ENCODE results near the gene PLA2R1.
"Not testable (repeated sequence)": the region's sequence is repeated elsewhere in the genome, so short reads cannot be mapped to it uniquely, and the experiment has no call there.

Gene PLA2R1

DNA sequence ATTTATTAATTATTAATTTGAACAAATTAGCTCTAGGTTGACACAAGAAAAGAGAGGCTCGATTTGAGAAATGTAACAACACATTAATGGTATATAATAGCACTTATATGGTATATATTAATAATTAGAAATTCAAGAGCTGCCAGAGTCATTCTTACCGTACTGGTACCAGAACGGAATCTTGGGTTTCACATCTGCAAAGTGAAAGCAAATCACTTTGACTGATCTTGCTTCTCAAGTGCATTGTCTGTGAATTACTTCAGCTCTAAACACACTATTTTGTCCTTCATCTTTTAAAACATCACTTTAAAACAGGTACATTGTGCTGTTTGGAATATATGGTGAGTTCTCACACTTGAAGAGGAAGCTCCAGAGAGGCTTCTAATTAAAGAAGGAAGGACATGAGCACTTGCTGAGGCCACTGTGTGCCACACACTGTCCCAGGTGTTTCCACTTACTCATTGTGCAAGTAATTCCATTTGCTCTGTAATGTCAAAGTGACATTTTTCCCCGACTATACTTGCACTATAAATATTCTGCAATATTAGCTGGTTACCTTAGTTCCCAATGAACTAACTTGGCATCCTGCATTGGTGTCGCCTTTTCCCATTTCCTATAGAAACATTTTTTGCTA is 85.8 kb downstream of the PLA2R1 start:
- DNase-seq: no peak

DNA sequence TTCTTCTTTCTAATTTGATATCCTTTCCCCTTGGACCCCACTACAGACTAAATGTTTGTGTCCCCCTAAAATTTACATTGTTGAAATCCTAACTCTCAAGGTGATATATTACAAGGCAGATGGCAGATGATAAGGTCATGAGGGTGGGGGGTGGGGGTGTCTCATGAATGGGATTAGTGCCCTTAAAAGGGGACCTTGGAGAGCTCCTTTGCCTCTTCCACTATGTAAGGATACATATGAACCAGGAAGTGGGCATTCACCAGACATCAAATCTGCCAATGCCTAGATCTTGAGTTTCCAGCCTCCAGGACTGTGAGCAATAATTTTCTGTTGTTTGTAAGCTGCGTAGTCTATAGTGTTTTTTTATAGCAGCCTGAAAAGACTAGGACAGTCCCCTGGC is 89.1 kb downstream of the PLA2R1 start:
- no peak for DNase-seq

DNA sequence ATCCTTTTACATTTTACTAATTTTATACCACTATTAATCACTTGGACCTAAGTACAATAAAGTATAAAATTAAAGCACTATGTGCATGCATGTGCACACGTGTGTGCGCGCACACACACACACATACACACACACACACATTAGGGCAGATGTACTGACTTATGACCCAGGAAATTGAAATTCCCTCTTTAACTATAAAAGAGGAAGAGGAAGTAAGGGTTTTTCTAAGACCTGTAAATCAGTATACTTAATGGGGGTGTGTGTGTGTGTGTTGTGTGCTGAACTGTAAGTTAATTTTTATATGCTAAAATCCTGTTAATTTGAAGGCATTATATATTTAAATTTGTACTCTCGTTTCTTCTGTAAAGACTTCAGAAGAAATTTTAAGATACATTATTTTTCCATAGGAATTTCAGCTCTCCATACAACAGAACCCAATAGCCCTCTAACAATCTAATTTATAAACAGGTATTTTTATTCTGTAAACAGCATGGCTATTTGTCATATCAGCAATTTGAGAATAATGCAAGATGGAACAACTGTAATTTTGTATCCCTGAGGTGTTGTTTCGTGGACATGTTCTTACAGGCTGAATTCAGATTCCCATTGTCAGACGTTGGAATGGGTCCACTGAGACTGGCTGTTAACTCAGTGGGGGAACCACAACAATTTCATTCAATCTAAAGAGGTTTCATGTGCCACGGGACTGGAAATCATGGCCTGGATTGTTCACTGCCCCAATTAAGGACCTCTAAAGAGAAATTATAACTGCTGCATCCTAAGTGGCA is 90.9 kb downstream of the PLA2R1 start:
- no peak for DNase-seq

DNA sequence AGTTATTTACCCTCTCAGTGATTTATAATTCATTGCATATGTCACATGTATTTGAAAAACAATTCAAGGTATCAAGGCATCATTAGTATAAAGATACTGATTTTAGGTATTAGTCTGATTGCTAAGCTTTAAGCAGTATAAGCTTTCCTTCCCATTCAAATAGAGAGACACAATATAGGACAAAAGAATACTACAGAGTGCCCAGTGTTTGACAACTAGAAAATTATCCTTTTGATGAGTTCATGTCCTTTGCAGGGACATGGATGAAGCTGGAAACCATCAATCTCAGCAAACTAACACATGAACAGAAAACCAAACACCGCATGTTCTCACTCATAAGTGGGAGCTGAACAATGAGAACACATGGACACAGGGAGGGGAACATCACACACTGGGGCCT is 91.9 kb downstream of the PLA2R1 start:
- DNase-seq: not testable (repeated sequence)

DNA sequence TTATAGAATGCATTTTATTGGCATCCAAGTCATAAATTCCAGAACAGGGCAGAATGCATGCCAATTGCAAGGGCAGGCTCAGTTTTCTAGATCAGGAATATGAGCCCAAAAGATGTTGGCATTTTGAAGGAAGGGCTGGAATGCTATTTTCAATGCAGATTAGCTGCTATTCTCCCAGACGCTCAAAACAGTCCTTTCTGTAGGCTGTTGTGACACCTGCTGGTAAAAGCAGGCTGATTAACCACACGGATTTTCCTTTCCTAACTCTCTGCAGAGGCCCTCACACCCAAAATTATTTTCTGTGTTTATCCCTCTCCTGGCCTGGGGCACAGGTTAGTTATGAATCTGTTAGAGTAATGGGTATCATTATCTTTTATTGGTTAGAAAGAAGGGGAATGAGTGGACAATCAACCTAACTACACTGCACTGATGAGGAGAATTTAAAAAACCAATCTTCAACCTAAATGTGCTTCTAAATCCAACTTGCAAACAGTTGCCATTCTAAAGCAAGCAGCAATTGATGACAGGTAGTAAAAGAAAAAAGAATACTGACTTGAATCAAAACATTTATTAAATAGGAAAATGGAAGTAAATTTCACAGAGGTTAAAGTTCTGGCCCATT is 94.0 kb downstream of the PLA2R1 start:
- DNase-seq: peak; percentile 73

DNA sequence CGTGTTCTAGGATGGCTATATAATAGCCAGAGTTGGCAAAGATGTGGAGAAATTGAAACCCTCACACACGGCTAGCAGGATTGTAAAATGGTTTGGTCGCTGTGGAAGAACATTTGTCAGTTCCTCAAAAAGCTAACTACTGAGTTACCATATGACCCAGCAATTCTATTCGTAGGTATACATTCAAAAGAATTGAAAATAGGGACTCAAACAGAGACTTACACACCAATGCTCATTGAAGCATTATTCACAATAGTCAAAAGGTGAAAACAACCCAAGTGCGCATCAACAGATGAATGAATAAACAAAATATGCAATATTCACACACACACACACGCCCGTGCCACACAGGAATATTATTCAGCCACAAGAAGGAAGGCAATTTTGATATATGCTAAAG is 98.7 kb downstream of the PLA2R1 start:
- DNase-seq: no peak

DNA sequence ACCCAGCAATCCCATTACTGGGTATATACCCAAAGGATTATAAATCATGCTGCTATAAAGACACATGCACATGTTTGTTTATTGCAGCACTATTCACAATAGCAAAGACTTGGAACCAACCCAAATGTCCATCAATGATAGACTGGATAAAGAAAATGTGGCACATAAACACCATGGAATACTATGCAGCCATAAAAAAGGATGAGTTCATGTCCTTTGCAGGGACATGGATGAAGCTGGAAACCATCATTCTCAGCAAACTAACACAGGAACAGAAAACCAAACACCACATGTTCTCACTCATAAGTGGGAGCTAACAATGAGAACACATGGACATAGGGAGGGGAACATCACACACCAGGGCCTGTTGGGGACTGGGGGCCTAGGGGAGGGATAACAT is 99.9 kb downstream of the PLA2R1 start:
- DNase-seq: not testable (repeated sequence)

DNA sequence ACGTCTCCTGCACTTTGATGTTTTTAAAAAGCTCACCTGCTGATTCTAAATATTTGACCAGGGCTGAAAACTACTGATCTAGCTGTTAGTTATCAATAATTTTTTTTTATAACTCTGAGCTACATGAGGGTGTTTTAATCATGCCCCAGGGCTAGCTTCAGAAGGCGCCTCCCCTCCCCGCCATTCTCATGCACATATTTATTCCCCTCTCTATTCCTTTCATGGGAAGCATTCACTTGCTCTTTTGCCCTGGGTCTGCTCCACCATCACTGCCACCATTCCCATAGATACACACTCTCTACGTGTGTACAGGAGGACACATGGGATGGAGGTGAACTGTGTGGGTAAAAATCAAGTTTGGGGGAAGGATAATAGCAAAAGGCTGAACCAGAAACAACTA is 101.0 kb downstream of the PLA2R1 start:
- DNase-seq: no peak

DNA sequence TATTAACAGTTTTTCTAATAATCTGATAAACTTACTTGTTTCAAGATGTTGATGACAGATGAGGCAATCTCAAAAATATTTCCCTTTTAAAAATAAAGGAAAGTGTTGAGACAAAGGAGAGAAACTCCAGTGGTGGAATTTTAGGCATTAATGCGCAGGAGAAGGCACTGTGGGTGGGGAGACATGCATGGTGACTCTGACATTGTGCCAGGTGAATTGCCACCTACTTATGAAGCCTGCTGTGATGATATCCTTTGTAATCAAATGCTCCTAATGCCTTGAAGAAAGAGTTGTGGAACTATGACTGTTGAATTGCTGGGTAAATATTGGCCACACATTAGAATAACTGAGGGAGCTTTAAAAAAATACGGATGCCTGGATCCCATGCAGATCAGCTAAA is 101.4 kb downstream of the PLA2R1 start:
- DNase-seq: no peak

DNA sequence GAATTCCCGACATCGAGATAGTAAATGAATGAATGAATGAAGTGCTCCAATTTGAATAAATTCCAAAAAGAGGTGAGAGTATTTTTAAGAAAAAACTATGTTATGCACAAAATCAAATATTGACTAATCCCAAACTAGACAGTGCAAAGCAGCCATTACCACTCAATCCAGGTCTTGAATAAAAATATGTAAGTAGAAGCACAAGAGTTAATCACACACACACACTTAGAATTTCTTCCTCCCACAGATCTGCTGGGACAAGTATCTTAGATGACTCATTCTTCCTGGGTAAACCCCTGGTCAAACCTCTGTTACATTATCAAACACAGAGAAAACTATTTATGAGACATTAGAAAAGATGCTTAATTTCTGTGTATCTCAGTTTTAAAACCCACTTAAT is 102.0 kb downstream of the PLA2R1 start:
- no peak for DNase-seq

DNA sequence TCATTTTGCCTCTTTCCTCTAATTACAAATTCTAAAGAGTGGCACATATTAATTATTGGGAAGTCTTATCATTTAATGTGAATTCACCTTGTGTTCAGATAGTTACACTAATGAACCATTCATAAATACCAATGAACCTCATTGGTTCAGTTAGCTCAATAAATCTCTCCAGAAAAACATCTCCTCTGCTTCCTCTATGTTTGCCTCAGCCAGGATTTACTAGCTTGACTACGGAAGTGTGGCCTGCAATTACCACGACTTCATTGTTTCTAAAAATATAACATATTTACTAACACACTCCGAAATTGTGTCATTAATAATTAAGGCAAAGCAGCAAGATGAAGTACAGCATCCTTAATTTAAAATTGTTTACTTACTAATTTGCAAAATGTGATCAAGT is 103.3 kb downstream of the PLA2R1 start:
- DNase-seq: no peak

DNA sequence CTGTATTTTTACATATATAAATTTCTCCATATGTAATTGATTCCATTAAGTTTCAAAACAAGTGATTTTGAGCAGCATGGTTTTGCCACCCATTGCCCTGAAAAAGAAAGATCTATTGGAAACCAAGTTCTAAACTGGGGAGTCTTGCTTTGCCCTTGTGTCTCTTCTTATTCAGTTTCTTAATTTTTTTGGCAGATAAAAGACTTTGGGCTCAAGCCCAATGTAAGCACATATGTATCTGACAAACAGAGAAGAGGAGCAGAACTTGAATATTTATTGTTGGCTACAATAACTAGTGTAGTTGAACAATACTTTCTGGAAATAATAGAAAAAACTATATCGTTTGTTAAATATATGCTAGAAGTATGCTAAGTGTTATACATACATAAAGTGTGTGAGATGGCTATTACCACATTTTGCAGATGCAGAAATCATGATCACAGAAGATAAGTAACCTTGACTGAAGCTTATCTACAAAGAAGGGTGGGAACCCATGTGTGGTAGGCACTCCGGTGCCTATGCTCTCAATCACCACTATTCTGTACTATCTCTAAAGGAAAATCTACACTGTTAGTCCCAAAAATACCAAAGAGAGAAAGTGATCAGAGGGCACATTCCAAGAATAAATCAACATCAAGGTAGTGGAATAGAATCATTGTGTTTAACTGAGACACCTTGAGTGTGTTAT is 109.1 kb downstream of the PLA2R1 start:
- DNase-seq: no peak

DNA sequence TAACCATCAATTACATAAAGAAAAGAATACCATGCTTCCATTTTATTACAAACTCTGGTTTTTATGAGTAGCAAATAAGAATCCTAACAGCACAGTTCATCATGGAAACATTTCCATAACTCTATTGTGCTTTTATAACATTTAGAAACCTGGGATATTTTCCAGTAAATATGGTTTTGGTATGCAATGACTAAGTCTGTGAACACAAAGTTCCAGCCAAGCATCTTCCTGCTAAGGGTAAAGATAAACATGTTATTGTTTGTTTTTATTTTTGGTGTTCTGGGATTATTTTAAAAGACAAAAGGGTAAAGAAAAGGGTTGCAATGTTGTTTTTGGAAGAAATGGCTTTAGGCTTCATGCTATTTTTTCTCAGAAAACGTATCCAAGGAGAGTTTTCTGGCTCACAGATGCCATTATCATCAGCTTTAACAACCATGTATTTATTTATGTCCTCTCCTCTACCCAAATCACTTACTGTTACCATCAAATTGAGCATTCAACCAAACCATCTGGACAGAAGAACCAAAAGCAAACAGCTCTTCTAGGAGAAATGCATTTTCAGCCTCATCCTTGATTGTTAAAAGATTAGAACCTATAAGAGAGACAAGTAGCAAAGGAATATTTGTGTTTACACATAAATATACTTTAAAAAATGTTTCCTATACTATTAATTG is 116.0 kb downstream of the PLA2R1 start:
- peak; percentile 29 for DNase-seq

DNA sequence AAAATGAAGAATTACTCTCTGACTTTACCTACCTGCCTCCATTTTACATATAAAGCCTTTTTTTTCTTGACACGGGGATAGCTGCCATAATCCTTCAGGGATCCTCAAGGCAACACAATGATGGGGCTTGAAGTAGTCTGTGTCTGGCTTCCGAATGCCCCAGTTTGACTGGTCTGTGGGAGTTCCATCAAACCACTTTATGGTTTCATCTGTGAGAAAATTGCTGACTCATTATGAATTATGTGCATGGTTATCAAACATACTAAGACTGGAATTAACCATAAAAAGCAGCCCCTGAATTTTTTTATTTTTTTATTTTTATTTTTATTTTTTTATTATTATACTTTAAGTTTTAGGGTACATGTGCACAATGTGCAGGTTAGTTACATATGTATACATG is 117.5 kb downstream of the PLA2R1 start:
- DNase-seq: no peak

DNA sequence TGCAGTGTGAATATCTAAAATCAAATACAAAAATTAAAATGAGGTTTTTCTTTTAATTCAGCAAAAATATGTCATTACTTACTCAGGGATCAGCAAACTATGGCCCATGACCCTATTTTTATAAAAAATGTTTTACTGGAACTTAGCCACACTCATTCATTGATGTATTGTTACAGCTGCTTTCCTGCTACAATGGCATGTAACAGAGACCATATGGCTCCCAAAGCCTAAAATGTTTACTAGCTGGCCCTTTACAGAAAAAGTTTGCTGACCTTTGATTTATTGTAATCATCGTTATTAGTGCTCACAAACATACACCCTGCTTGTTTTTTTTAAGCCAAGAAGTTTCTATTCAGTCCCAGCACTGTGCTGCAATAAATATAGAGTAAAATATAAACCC is 120.3 kb downstream of the PLA2R1 start:
- DNase-seq: no peak

DNA sequence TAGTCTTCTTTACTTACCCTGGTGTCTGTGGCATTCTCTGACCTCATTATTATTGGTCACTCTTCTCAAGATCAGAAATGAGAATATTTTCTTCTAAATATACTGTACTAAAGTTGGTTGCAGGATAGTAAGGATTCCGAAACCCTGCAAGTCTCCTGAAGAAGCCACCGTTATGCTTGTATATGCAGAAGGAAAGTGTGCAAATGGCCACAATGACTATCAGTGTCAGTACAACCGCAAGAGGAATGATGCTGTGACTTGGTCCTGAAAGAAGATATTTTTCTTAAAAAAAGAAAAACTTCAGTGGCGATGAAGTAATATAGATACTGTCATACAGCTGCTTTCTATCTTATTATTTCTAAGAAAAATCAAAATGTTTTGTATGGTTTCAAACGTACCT is 120.7 kb downstream of the PLA2R1 start:
- no peak for DNase-seq

DNA sequence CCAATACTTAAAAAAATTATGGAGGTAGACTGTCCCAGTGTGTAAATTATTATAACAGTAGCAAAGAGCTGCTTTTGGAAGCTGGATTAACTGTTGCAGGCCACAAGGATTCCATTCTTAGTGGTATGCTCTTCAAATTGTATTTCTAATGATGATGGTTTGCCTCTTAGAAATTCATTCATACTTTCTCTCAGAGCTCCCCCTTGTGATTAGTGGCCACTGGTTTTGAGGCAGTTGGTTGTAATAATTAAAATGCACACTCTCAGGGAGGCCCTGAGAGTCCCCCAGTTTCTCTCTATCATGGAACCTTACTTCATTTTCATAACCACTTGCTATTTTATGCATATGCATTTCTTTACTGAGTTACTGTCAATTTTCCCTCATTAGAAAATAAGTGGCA is 122.5 kb downstream of the PLA2R1 start:
- peak; percentile 80 for DNase-seq

DNA sequence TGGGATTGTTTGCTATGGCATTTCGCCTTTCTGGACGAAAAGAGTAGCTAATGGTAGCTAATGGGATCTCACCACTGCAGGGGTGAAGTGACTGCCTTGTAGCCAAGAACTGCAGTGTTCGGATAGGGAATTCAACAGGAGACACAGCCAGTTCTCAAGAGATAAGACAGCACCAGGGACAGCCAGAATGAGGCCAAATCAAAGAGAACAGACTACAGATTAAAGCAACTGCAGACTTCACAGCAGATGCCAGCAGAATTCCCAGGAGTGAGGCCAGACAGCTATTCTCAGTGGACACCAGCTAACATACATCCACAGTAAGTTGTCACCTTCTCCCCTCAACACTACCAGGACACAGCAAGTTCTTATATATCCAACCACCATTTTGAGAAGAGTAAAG is 124.0 kb downstream of the PLA2R1 start:
- no peak for DNase-seq

DNA sequence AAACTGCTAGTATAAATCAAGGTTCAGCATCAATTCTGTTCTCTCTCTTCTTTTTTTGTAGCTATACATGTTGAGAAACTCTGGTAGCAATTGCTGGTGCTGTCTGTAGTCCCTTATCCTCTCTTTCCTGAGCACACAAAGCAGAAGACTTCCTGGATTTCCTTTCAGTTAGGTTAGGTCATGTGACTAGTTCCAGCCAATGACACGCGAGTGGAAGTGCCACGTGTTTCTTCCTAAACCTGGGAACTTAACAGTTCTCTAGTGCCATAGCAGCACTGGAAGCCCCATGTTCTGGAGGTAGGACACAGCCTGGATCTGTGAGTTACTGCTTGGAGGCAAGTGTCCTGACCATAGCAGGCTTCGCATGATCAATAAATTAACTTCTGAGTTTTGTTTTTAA is 125.9 kb downstream of the PLA2R1 start:
- DNase-seq: no peak

DNA sequence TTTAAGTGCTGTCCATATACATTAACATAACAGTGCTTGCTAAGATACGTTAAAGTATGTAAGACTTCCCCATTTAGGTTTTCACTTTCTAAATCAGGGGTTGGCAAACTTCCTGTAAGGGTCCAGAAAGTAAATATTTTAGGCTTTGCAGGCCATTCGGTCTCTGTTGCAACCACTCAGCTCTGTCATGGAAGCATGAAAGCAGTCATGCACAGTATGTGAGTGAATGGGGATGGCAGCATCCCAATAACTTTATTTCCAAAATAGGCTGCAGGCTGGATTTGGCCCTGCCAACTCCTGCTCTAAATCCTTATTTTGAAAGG is 128.7 kb downstream of the PLA2R1 start:
- no peak for DNase-seq

DNA sequence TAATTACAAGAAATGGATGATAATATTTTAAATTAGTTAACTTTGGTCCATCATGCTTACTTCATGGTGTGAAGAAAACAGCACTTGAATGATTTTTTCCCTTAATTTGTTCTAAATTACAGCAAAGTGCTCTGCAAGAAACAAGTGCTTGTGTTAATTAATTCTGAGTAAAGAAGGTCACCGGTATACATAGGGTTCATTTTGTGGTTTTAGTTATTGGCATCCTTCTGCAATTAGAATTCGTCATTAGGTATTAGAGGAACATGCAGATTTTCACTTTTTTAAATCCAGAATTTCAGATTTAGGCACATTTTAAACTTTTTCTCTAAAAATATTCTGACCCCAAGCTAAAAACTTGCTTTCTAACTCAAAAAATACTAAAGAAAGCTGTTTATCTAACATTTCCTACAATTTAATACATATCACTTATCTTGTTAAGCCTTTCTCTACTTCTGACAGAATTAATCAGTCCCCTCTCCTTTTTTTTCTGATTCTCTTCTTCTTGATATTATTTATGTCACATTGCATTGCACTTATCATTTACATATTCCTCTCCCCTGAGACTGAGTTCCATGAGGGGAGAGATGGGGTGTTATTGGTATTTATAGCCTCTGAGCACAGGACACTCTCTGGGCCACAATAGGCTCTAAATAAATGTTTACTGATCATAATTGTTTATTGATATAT is 129.2 kb downstream of the PLA2R1 start:
- no peak for DNase-seq

DNA sequence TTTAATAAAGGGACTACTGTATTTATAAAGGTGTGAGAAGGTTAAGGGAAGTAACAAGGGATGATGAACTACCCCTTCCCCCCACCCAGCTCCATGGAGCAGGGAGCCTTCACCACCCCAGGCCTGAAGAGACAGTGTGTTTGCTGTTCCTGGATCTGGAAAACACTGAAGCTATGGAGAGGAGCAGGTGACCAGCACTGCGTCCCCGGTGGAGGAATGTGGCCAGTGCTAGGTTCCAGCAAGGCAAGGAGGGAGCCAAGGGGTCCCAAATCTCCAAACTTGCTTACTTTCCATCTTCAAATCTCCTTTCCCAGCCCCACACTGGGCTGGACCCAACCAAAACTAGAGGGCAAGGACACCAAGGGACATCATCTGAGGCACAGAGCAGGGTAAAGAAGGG is 135.7 kb downstream of the PLA2R1 start:
- DNase-seq: no peak

DNA sequence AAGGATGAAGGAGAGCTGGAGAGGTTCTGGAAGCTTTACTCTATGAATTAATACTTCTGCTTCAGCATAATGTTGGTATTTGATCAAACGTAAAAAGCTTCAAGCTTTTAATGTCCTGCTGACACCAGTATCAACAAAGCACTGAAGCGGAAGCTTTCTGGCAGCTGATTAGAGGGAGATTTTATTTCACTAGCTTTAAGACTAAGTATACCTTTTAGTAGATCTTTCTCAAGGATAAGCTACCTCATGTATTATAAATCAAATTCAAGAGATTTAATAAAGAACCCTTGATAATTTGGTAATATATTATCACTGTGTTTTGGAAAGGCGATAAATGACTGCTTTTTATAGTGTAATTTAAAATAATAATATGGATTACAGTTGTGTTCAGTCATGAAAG is 136.4 kb downstream of the PLA2R1 start:
- peak; percentile 30 for DNase-seq
